CD4-positive, alpha-beta T cell treated with Interferon gamma for 1 hour (primary cell): ENCODE data around the gene DENND1A.

Experiments used
- DNase-seq: peaks from one replicate; pipeline ENCODE4 v3.0.0-alpha.2; 2020

Gene DENND1A

DNA sequence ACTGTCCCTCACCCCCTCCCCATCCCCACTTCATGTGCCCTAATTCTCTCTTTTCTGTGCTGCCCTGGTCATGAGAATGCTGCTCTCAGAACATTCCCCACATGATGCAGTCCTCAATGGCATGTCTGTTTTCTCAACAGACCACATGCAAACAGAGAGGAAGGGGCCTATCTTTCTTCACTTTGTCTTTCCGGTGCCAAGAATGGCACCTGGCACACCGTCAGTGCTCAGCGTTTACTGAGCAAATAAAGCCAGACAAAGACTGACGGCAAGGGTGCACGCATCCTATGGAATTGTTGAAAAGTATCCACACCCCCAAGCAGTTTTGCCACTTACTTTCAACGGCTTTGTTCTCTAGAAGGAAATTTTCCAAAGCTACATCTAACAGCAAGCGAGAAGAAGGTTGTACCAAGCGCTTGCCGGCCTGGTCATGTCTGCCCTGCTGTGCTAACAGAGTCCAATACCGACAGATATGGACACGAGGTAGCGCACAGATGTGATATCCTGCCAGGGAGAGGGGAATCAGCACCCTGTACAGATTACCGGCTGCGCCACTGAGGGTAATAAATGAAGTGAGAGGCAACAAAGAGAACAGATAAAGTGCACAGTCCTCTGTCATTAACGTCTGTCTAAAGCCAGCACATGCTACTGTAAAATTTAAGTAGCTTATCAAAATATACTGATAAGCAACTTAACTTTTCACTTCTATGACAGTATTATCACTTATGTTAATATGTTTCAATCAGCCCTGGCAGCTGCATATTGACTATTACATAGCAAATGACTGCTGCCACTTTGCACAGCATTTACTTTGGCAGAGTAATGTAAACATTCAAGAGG is 251.7 kb downstream of the DENND1A start:
- DNase-seq: no peak

DNA sequence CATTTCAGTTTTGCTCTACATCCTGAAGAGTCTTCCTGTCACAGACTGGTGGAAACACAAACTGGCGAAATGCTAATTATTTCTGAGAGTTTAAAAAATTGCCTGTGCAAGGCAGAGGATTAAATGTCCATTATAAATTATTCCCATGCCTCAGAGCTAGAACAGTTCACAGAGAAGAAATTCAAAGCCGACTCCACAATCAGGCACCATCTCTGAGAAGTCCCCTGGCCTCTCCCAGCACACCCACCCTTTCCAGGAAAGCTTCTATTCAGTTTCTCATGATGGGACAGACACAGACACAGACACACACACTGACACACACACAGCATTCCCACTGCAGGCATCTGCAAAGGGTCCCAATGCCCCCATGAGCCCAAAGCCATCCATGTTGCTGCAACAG is 253.1 kb downstream of the DENND1A start:
- DNase-seq: no peak

DNA sequence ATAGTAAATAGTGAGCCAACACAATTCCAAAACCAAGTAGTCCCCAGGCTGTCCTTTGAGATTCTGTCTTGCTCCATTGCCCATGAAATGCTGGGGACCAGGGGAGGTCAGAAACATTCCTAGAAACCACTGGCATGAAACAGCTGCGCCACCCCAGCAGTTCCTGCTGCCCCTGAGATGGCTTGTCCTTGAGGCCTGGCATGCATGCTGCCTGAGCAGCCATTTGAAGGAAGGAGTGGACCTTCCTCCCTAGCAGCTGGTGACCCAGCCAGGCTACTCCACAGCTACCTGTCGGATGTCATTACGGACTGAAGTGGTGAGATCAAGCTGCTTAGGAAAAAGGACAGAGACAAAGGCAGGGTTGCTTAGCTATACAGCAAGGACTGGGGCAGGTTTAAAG is 260.6 kb downstream of the DENND1A start:
- no peak for DNase-seq

GRCh38 chr9:123663529-123663928 is 266.4 kb downstream of the DENND1A start:
- DNase-seq: no peak

DNA sequence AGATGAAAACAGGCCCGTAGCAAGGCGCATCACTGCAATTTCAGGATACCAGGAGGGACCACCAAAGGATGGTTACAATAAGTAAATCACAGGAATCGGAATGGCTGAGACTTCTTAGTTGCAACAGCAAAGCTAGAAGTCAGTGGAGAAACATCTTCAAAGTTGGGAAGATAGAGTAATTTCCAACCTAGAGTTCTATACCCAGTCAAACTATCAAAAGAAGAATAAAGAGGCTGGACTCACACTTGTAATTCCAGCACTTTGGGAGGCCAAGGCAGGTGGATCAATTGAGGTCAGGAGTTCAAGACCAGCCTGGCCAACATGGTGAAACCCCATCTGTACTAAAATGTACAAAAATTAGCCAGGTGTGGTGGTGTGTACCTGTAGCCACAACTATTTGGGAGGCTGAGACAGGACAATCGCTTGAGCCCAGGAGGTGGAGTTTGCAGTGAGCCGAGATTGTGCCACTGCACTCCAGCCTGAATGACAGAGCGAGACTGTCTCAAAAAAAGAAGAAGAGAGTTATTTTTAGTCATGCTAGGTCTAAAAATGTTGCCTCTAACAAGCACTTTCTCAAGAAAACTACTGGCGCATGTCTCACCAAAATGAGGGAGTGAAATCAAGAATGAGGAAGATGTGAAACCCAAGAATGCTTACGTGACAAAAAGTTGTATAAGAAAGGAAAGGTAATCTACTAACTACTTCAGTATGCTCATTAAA is 267.7 kb downstream of the DENND1A start:
- DNase-seq: no peak

- DNase-seq: no peak
These were observed 269.0 kb downstream of the DENND1A start for GRCh38 chr9:123660691-123661466.

DNA sequence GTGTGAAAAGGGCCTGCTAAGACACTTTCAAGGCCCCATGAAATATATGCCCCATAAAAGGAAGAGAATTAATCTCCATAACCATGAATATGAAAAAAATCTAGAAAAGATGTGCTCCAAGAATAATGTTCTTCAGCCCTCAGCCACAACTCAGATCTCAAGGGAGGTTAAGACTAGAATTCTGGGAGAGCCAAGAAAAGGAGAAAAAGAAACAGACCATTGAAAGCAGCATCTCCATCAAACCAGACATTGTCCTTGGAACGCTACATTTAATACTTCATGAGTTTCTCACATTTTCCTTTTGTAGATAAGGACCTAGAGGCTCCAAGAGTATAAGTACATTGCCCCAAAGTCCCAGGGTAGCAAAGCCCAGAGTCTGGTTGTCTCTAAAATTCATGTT is 270.6 kb downstream of the DENND1A start:
- no peak for DNase-seq

GRCh38 chr9:123658792-123659191 is 271.1 kb downstream of the DENND1A start:
- DNase-seq: no peak

DNA sequence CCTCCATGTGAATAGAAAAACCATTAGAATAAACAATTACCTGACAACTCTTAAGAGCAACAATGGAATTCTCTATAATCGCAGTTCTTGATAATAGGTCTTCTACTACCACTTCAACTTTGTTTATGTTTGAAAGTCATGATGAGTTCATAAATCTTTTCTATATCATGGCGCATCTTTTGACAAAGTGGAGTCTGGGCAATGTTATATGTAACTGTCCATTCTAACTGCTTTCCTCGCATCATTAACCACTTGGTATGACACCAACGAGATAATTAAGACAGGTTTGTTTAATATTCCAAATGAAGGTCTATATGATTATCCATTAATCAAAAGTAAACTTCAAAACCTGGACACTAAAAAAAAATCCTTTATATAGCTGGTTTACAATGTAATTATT is 272.0 kb downstream of the DENND1A start:
- DNase-seq: no peak

DNA sequence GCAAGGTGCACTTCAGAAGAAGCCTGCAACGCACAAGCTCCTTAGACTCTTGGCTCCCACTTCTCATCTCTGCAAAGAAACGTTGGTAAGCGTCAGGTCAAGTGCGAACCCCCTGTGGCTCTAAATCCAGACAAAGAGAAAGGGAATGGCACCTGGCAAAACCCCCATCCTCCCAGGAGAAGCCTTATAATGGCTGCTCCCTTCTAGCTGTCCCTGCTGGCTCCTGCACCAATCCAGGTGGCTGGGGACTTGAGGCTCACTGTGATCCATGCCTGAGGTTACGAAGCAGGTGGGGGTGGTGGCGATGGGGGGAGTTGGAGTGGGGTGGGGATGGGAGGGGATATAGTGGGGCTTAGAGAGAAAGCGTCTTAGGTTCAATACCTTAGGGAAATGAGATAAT is 272.8 kb downstream of the DENND1A start:
- no peak for DNase-seq

DNA sequence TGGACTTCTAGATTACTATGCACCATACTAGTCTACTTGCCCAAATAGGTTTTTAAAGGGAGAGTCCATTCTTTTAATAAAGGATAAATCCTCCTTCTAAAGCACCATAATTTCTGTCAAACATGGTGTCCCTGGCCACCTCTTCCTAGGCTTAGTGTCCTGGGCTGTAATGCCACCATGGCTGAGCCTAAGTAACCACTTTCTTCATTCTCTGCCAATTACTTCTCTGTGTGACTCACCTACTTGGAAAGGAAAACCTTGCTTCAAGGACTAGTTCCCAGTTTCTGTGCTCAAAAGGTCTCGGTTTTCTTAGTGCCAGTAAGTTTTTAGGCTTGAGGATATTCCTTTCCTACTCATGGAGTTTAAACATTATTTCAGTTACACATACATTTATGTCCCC is 273.4 kb downstream of the DENND1A start:
- DNase-seq: no peak

- DNase-seq: no peak
These were observed 274.1 kb downstream of the DENND1A start for GRCh38 chr9:123655681-123656423.

- no peak for DNase-seq
These were observed 274.8 kb downstream of the DENND1A start for GRCh38 chr9:123654994-123655637.

GRCh38 chr9:123654218-123654993 is 275.5 kb downstream of the DENND1A start:
- DNase-seq: no peak

DNA sequence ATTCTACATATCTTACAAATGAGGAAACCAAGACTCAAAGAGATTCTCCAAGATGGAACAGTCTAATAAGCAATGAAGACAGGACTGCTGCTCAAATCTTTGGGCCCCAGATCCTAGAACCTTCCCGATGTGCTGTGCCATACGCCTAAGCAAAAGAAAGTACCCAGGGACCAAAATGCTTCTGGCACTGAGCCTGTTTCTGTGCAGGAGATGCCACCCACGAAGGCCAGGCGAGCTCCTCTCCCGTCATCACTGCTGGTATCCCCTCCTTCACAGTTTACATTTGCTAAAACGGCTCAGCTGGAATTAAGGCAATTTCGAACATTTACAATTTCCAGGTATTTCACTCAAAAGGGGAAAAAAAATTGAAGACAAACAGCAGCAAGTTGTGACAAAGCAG is 277.5 kb downstream of the DENND1A start:
- no peak for DNase-seq

GRCh38 chr9:123651871-123652270 is 278.1 kb downstream of the DENND1A start:
- no peak for DNase-seq

- DNase-seq: no peak
These were observed 278.7 kb downstream of the DENND1A start for GRCh38 chr9:123651273-123651672.

DNA sequence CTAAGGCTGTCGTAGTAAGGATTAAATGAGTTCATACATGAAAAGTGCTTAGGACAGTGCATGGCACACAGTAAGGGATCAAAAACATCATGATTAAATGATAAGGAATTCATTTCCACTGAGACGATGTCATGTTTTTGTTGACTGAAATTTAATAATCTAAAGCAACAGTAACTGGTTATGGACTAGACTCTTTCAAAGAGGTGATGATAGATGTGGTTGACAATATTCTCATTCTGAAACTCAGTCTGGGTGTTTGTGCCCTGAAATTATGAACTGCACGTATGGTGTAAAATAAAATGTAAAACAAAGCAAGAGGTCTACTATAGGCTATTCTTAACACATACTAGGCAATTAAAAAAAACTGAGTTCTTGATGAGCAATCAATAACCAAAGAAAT is 280.0 kb downstream of the DENND1A start:
- DNase-seq: no peak

- DNase-seq: no peak
These were observed 282.8 kb downstream of the DENND1A start for GRCh38 chr9:123647145-123647544.

DNA sequence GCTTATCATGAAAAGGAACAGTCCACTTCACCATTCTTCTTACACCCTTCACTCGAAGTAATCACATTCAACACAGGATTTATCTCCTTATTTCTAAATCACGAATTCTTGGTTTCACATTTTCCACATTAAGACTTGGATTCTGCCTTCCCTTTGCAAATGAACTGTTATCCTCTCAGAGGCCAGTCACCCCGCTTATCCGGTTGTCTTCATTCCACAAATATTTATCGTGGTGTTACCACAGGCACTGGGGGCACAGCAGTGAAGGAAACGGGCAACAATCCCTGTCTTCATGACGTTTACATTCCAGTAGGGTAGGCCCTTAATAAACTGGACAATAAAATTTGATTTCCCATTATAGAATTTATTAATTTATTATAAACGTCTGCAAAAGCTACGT is 284.2 kb downstream of the DENND1A start:
- DNase-seq: no peak

- no peak for DNase-seq
These were observed 284.8 kb downstream of the DENND1A start for GRCh38 chr9:123645126-123645525.

DNA sequence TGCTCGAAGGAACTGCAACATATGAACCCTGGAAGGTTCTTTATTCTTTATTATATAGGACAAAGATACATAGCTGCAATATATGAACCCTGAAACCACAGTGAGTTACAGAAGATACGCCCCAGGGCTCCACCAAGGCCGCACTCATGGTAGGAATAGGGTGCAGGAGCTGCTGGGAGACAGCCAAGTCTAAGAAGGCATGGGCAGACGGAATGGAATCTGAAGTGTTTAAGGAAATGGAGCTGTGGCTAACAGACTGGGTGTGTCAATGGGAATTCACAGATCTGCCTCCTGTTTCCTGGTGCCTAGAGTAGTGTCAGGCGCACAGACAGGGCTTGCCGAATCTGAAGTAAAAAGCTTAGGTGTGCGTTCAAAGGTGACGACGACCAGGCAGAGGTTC is 286.4 kb downstream of the DENND1A start:
- DNase-seq: no peak
